ENCODE measurements around the gene MOAP1.
"Not testable (repeated sequence)": the region's sequence is repeated elsewhere in the genome, so short reads cannot be mapped to it uniquely, and the experiment has no call there.

The MOAP1 gene

GRCh38 chr14:93201155-93201704 lies 16.5 kb upstream of the MOAP1 start:
- no peak overlapping the region for H3K27ac Mint-ChIP-seq
- H3K27me3 Mint-ChIP-seq, result no peaks in the 10 kb centered on the region
- H3K9me3 Mint-ChIP-seq (ENCODE audit: low read depth), result no peaks in the 10 kb centered on the region
- H3K4me1 Mint-ChIP-seq (ENCODE audit: low read depth), result peaks cover 34% of the 10 kb centered on the region
- H3K36me3 Mint-ChIP-seq, result peaks cover 5% of the 10 kb centered on the region
- H3K4me3 Mint-ChIP-seq, result no peak overlapping the region

GRCh38 chr14:93200553-93200952 lies 15.9 kb upstream of the MOAP1 start:
- H3K27me3 Mint-ChIP-seq, result no peaks in the 10 kb centered on the region
- H3K36me3 Mint-ChIP-seq, result peaks cover 5% of the 10 kb centered on the region
- H3K4me3 Mint-ChIP-seq, result no peak overlapping the region
- no peaks in the 10 kb centered on the region for H3K9me3 Mint-ChIP-seq (ENCODE audit: low read depth)
- H3K4me1 Mint-ChIP-seq (ENCODE audit: low read depth), result peaks cover 28% of the 10 kb centered on the region
- no peak overlapping the region for H3K27ac Mint-ChIP-seq

GRCh38 chr14:93199031-93199430 lies 14.3 kb upstream of the MOAP1 start:
- no peak overlapping the region for H3K4me3 Mint-ChIP-seq
- no peak overlapping the region for H3K27ac Mint-ChIP-seq
- H3K4me1 Mint-ChIP-seq (ENCODE audit: low read depth), result peaks cover 12% of the 10 kb centered on the region
- H3K36me3 Mint-ChIP-seq, result peaks cover 5% of the 10 kb centered on the region
- H3K9me3 Mint-ChIP-seq (ENCODE audit: low read depth), result no peaks in the 10 kb centered on the region
- H3K27me3 Mint-ChIP-seq, result no peaks in the 10 kb centered on the region

GRCh38 chr14:93195316-93195999 lies 10.8 kb upstream of the MOAP1 start:
- Mint-ChIP-seq H3K9me3 (ENCODE audit: low read depth) (no peaks in the 10 kb centered on the region), H3K27me3 (no peaks in the 10 kb centered on the region), H3K4me3 (no peak overlapping the region), H3K27ac (no peak overlapping the region), H3K4me1 (ENCODE audit: low read depth) (peaks cover 2% of the 10 kb centered on the region), H3K36me3 (peaks cover 5% of the 10 kb centered on the region)

GRCh38 chr14:93186956-93187355 lies 2.3 kb upstream of the MOAP1 start:
- Mint-ChIP-seq H3K27me3 (no peaks in the 10 kb centered on the region), H3K4me3 (peak overlapping the region; percentile 76), H3K9me3 (ENCODE audit: low read depth) (no peaks in the 10 kb centered on the region), H3K4me1 (ENCODE audit: low read depth) (peaks cover 46% of the 10 kb centered on the region), H3K27ac (no peak overlapping the region), H3K36me3 (peaks cover 5% of the 10 kb centered on the region)

GRCh38 chr14:93186466-93186865 lies 1.8 kb upstream of the MOAP1 start:
- Mint-ChIP-seq H3K9me3 (ENCODE audit: low read depth) (no peaks in the 10 kb centered on the region), H3K36me3 (peaks cover 7% of the 10 kb centered on the region), H3K27ac (peak overlapping the region; percentile 46), H3K27me3 (no peaks in the 10 kb centered on the region), H3K4me3 (peak overlapping the region; percentile 76), H3K4me1 (ENCODE audit: low read depth) (peaks cover 49% of the 10 kb centered on the region)

GRCh38 chr14:93185349-93185720 lies 638 bp upstream of the MOAP1 start:
- H3K27ac Mint-ChIP-seq, result peak overlapping the region; percentile 95
- H3K27me3 Mint-ChIP-seq, result no peaks in the 10 kb centered on the region
- peaks cover 7% of the 10 kb centered on the region for H3K36me3 Mint-ChIP-seq
- H3K4me3 Mint-ChIP-seq, result peak overlapping the region; percentile 97
- peaks cover 47% of the 10 kb centered on the region for H3K4me1 Mint-ChIP-seq (ENCODE audit: low read depth)
- H3K9me3 Mint-ChIP-seq (ENCODE audit: low read depth), result no peaks in the 10 kb centered on the region

- Mint-ChIP-seq H3K9me3 (ENCODE audit: low read depth) (no peaks in the 10 kb centered on the region), H3K36me3 (peaks cover 4% of the 10 kb centered on the region), H3K4me1 (ENCODE audit: low read depth) (peaks cover 42% of the 10 kb centered on the region), H3K27me3 (no peaks in the 10 kb centered on the region), H3K27ac (peak overlapping the region; percentile 76), H3K4me3 (peak overlapping the region; percentile 90)
Observed at GRCh38 chr14:93183596-93184317, 940 bp downstream of the MOAP1 start.

GRCh38 chr14:93175492-93175891 lies 9.2 kb downstream of the MOAP1 start:
- Mint-ChIP-seq H3K27ac (no peak overlapping the region), H3K9me3 (ENCODE audit: low read depth) (no peaks in the 10 kb centered on the region), H3K4me3 (no peak overlapping the region), H3K4me1 (ENCODE audit: low read depth) (no peaks in the 10 kb centered on the region), H3K36me3 (no peaks in the 10 kb centered on the region), H3K27me3 (no peaks in the 10 kb centered on the region)

GRCh38 chr14:93174731-93175130 lies 10.0 kb downstream of the MOAP1 start:
- not testable (repeated sequence) for H3K4me3 Mint-ChIP-seq; H3K36me3 Mint-ChIP-seq; H3K27ac Mint-ChIP-seq; H3K4me1 Mint-ChIP-seq (ENCODE audit: low read depth); H3K9me3 Mint-ChIP-seq (ENCODE audit: low read depth); H3K27me3 Mint-ChIP-seq

- Mint-ChIP-seq H3K36me3 (no peaks in the 10 kb centered on the region), H3K9me3 (ENCODE audit: low read depth) (no peaks in the 10 kb centered on the region), H3K4me3 (no peak overlapping the region), H3K27me3 (no peaks in the 10 kb centered on the region), H3K27ac (no peak overlapping the region), H3K4me1 (ENCODE audit: low read depth) (no peaks in the 10 kb centered on the region)
Observed at GRCh38 chr14:93173943-93174395, 10.7 kb downstream of the MOAP1 start.

- Mint-ChIP-seq H3K36me3 (no peaks in the 10 kb centered on the region), H3K4me1 (ENCODE audit: low read depth) (no peaks in the 10 kb centered on the region), H3K4me3 (no peak overlapping the region), H3K27ac (no peak overlapping the region), H3K9me3 (ENCODE audit: low read depth) (no peaks in the 10 kb centered on the region), H3K27me3 (no peaks in the 10 kb centered on the region)
Observed at GRCh38 chr14:93171376-93171775, 13.3 kb downstream of the MOAP1 start.

- not testable (repeated sequence) for H3K9me3 Mint-ChIP-seq (ENCODE audit: low read depth); H3K36me3 Mint-ChIP-seq; H3K4me3 Mint-ChIP-seq; H3K27me3 Mint-ChIP-seq; H3K27ac Mint-ChIP-seq; H3K4me1 Mint-ChIP-seq (ENCODE audit: low read depth)
Observed at GRCh38 chr14:93170141-93170540, 14.6 kb downstream of the MOAP1 start.

GRCh38 chr14:93169619-93170018 lies 15.1 kb downstream of the MOAP1 start:
- H3K27me3 Mint-ChIP-seq; H3K27ac Mint-ChIP-seq; H3K4me1 Mint-ChIP-seq (ENCODE audit: low read depth); H3K9me3 Mint-ChIP-seq (ENCODE audit: low read depth); H3K4me3 Mint-ChIP-seq; H3K36me3 Mint-ChIP-seq: not testable (repeated sequence)

- H3K4me1 Mint-ChIP-seq (ENCODE audit: low read depth); H3K27me3 Mint-ChIP-seq; H3K36me3 Mint-ChIP-seq; H3K9me3 Mint-ChIP-seq (ENCODE audit: low read depth); H3K4me3 Mint-ChIP-seq; H3K27ac Mint-ChIP-seq: not testable (repeated sequence)
Observed at GRCh38 chr14:93168610-93169009, 16.1 kb downstream of the MOAP1 start.

Data from activated naive CD8-positive, alpha-beta T cell (primary cell).